MCF 10A (cell line): ENCODE measurements around the gene RELL2. TPM values are rescaled to one million over a fixed set of nuclear protein-coding genes. Genes with fewer than 3 reads are reported as not detected.

Experiments used
- BruUV-seq: library from RNA; stranded (reverse); fragments of 400-500 nt; replicated peaks from 2 replicates; lab custom pipeline; 2021; lab: Mats Ljungman, UMichigan
- CTCF ChIA-PET: fragments of 300-600 bp; sonication (Branson Sonifier 250); formaldehyde crosslinking; extraction: SDS; loops from one replicate; lab custom pipeline; 2021; ENCODE audit warnings: antibody characterized with exemption, inconsistent platforms; lab: Yijun Ruan, JAX
- POLR2A ChIA-PET: fragments of 300-600, 350-650 bp; sonication (Branson Sonifier 250); formaldehyde crosslinking; extraction: SDS; loops from one replicate; lab custom pipeline; 2020; ENCODE audit warnings: antibody characterized with exemption, inconsistent platforms; lab: Yijun Ruan, JAX
- DNase-seq: peaks from one replicate; pipeline ENCODE4 v3.0.0-alpha.2; 2018; ENCODE audit not compliant: unreplicated experiment
- H3K27ac Mint-ChIP-seq: one replicate; pipeline ENCODE4 v1.8.0; 2022; ENCODE audit warnings: mild to moderate bottlenecking, low read depth, mixed read lengths; ENCODE audit not compliant: unreplicated experiment
- H3K27me3 Mint-ChIP-seq: one replicate; pipeline ENCODE4 v1.8.0; 2022; ENCODE audit warnings: mixed read lengths; ENCODE audit not compliant: insufficient read depth, unreplicated experiment
- H3K36me3 Mint-ChIP-seq: one replicate; pipeline ENCODE4 v1.8.0; 2022; ENCODE audit warnings: mild to moderate bottlenecking, moderate library complexity, mixed read lengths; ENCODE audit not compliant: insufficient read depth, unreplicated experiment
- H3K4me1 Mint-ChIP-seq: one replicate; pipeline ENCODE4 v1.8.0; 2022; ENCODE audit warnings: mixed read lengths; ENCODE audit not compliant: insufficient read depth, unreplicated experiment
- H3K4me3 Mint-ChIP-seq: one replicate; pipeline ENCODE4 v1.8.0; 2022; ENCODE audit warnings: mild to moderate bottlenecking, moderate library complexity, mixed read lengths; ENCODE audit not compliant: unreplicated experiment
- H3K9me3 Mint-ChIP-seq: one replicate; pipeline ENCODE4 v1.8.0; 2022; ENCODE audit warnings: mixed read lengths; ENCODE audit not compliant: unreplicated experiment
- intact Hi-C: fragments of 100-400 bp; cut with micrococcal nuclease; formaldehyde crosslinking; loops from 2 replicates; pipeline ENCODE4 v1.14.1; 2022
- total RNA-seq: library from RNA; stranded (reverse); gene quantifications from 2 replicates; pipeline ENCODE4 v1.2.3, GENCODE V29; 2022
- TF ChIP-seq, protein P1 (sequence below): fragments of 200-600 bp; IDR thresholded peaks from one replicate; pipeline ENCODE4 v1.8.0; 2022; ENCODE audit warnings: antibody characterized with exemption, mild to moderate bottlenecking; ENCODE audit not compliant: unreplicated experiment

Gene RELL2
- total RNA-seq, 1 experiment from 2014 or later = 12.5 TPM

DNA sequence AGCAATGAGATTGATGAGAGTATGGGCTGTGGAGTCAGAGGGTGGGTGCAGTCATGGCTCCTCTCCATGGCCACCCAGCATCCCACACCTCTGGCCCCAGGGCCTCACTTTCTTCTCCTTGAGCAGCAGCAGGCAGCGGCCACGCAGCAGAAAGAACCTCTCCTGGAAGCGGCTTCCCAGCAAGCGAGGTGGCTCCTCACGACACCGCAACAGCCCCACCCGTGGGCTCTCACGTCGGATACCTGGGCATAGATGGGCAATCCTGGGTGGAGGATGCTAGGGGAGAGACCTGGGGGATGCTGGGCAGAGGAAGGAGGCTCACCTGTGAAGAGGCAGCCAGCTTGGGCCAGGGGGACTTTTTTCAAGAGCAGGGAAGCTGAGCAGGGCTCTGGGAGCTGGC is 19.6 kb downstream of the RELL2 start:
- DNase-seq = no peak
- ChIA-PET CTCF (interaction anchor here (0.6 to 4.3 kb wide), 5 partner anchors 8 to 313 kb away, joined by 3 to 29 read pairs (median 5); partner anchors contain the start of genes PCDH1 and RNF14), POLR2A (interaction anchor here (0.5 kb wide), 1 partner anchor 37 kb away, joined by 3 read pairs; the partner anchor contains the start of gene DIAPH1)
- Mint-ChIP-seq H3K27me3 (no peaks in the 10 kb centered on the region), H3K27ac (no peak overlapping the region), H3K36me3 (peaks cover 12% of the 10 kb centered on the region), H3K4me3 (no peak overlapping the region), H3K9me3 (no peaks in the 10 kb centered on the region), H3K4me1 (peaks cover 18% of the 10 kb centered on the region)
- no TSS peak for BruUV-seq
- TF ChIP-seq, protein P1, sequence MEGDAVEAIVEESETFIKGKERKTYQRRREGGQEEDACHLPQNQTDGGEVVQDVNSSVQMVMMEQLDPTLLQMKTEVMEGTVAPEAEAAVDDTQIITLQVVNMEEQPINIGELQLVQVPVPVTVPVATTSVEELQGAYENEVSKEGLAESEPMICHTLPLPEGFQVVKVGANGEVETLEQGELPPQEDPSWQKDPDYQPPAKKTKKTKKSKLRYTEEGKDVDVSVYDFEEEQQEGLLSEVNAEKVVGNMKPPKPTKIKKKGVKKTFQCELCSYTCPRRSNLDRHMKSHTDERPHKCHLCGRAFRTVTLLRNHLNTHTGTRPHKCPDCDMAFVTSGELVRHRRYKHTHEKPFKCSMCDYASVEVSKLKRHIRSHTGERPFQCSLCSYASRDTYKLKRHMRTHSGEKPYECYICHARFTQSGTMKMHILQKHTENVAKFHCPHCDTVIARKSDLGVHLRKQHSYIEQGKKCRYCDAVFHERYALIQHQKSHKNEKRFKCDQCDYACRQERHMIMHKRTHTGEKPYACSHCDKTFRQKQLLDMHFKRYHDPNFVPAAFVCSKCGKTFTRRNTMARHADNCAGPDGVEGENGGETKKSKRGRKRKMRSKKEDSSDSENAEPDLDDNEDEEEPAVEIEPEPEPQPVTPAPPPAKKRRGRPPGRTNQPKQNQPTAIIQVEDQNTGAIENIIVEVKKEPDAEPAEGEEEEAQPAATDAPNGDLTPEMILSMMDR = no peak
- intact Hi-C loops = no loop called here

DNA sequence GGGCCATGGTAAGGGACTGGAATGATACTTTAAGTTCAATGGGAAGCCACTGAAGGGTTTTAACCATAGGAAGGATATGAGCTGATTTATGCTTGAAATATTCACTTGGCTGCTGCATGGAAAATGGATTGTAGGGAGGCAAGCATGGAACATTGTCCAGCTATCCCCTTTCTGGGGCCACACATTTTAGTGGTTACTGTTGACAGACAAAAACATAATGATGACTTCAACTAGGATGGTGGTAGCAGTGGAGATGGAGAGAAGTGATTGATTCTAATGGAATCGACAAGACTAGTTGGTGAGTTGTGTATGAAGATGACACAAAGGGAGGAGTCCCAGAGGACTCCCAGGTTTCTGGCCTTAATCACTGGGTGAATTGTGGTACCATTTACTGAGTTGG is 20.6 kb downstream of the RELL2 start:
- DNase-seq = no peak
- ChIA-PET CTCF (interaction anchor here (1.0 to 4.3 kb wide), 8 partner anchors 12 to 303 kb away, joined by 4 to 29 read pairs (median 6); partner anchors contain the start of genes DIAPH1 and PCDH1), POLR2A (interaction anchor here (0.9 to 1.0 kb wide), 2 partner anchors 19 to 21 kb away, joined by 3 to 4 read pairs; no protein-coding TSS in a partner anchor)
- BruUV-seq = no TSS peak
- no peaks in the 10 kb centered on the region for H3K27me3 Mint-ChIP-seq
- peaks cover 17% of the 10 kb centered on the region for H3K36me3 Mint-ChIP-seq
- intact Hi-C loops = no loop called here
- TF ChIP-seq, protein P1 = no peak
- peaks cover 10% of the 10 kb centered on the region for H3K4me1 Mint-ChIP-seq
- H3K9me3 Mint-ChIP-seq = no peaks in the 10 kb centered on the region
- H3K4me3 Mint-ChIP-seq = no peak overlapping the region
- no peak overlapping the region for H3K27ac Mint-ChIP-seq

DNA sequence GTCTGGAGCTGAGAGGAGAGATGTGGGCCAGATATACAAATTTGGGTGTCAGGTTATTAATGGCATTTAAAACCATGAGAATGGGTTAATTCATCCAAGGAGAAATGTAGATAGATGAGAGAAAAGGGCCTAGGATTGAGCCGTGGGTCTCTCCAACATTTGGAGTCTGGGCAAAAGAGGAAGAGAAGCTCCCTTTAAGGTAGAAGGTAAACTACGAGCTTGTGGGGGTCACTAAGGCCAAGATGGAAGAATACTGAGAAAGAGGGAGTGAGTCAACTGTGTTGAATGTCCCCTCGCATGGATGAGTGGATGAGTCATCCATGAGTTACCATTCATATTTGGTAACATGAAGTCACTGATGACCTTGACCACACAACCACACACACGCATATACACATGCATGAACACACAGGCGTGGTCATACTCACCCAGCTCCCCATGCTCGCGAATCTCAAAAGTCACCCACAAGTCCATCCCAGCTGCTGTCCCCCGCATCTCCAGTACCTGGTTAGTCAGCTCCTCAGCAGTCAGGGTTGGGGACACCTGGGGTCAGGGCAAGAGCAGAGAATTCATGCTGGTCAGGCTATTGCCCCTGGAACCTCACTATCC is 21.2 kb downstream of the RELL2 start:
- peak; percentile 79 for DNase-seq
- intact Hi-C loops = no loop called here
- Mint-ChIP-seq H3K27ac (no peak overlapping the region), H3K9me3 (no peaks in the 10 kb centered on the region), H3K36me3 (peaks cover 17% of the 10 kb centered on the region), H3K27me3 (no peaks in the 10 kb centered on the region), H3K4me3 (no peak overlapping the region), H3K4me1 (peaks cover 7% of the 10 kb centered on the region)
- TF ChIP-seq, protein P1 = no peak
- POLR2A ChIA-PET = interaction anchor here (0.9 to 1.0 kb wide), 2 partner anchors 20 to 22 kb away, joined by 3 to 4 read pairs; no protein-coding TSS in a partner anchor
- CTCF ChIA-PET = interaction anchor here (1.0 to 4.3 kb wide), 6 partner anchors 20 to 303 kb away, joined by 3 to 29 read pairs (median 6); partner anchors contain the start of genes DIAPH1 and PCDH1
- BruUV-seq = no TSS peak

DNA sequence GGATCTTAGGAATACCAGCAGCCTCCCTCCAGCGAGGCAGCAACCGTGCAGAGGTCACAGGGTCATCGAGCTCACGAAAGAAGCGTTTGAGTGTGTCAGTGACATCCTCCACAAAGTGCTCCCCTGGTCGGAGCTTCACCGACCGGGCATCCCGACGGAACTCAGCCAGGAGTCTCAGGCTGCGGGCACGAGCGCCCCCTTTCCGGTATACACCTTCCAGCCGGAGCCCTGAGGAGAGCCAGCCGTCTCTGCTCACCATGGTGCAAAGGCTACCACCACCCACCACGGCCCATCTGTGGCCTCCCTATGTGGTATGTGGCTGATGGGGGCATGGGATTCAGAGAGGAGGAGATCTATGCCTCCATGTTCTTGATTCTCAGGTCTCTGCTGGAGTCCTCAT is 25.2 kb downstream of the RELL2 start:
- H3K27me3 Mint-ChIP-seq = no peaks in the 10 kb centered on the region
- H3K4me3 Mint-ChIP-seq = no peak overlapping the region
- peaks cover 17% of the 10 kb centered on the region for H3K36me3 Mint-ChIP-seq
- peaks cover 12% of the 10 kb centered on the region for H3K4me1 Mint-ChIP-seq
- ChIA-PET POLR2A (interaction anchor here (1.6 kb wide), 1 partner anchor 10 kb away, joined by 4 read pairs; no protein-coding TSS in a partner anchor), CTCF (interaction anchor here (0.7 to 11.4 kb wide), 3 partner anchors 31 to 43 kb away, joined by 3 to 123 read pairs (median 3); partner anchors contain the start of gene DIAPH1)
- TF ChIP-seq, protein P1 = no peak
- intact Hi-C loops = no loop called here
- DNase-seq = no peak
- no peaks in the 10 kb centered on the region for H3K9me3 Mint-ChIP-seq
- H3K27ac Mint-ChIP-seq = no peak overlapping the region
- BruUV-seq = no TSS peak
